GM15510 (cell line): Measurements from ENCODE around the gene S100A3.

Source experiments
- POLR2A ChIP-seq: IDR thresholded peaks from 3 replicates; pipeline ENCODE4 v1.6.1; 2011; ENCODE audit warnings: borderline replicate concordance; ENCODE audit not compliant: insufficient read length; ENCODE audit errors: extremely low read depth

The S100A3 gene

DNA sequence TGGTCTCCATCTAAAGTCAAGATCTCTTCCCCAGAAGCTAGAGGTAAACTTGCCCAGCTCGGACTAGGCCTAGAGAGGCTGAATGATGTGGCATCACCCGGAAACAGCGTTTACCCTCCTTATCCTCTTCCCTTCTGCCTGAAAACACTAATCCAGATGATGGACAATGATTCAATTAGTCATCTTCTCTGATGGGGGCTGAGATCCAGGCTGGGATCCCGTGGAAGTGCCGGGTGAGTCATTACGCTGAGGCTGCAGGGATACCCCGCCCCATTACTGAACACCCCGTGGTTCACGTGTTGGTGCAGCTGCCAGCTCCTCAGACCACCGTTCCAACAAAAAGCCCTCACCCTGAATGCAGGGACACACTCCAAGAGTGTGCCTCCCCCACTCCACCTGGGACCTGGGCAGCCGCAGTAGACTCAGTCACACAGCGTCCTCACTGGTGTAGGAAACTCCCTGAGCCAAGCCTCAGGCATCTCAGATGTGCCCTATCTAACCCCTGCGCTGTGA lies 15.3 kb downstream of the S100A3 start:
- TF ChIP-seq POLR2A, result no peak

DNA sequence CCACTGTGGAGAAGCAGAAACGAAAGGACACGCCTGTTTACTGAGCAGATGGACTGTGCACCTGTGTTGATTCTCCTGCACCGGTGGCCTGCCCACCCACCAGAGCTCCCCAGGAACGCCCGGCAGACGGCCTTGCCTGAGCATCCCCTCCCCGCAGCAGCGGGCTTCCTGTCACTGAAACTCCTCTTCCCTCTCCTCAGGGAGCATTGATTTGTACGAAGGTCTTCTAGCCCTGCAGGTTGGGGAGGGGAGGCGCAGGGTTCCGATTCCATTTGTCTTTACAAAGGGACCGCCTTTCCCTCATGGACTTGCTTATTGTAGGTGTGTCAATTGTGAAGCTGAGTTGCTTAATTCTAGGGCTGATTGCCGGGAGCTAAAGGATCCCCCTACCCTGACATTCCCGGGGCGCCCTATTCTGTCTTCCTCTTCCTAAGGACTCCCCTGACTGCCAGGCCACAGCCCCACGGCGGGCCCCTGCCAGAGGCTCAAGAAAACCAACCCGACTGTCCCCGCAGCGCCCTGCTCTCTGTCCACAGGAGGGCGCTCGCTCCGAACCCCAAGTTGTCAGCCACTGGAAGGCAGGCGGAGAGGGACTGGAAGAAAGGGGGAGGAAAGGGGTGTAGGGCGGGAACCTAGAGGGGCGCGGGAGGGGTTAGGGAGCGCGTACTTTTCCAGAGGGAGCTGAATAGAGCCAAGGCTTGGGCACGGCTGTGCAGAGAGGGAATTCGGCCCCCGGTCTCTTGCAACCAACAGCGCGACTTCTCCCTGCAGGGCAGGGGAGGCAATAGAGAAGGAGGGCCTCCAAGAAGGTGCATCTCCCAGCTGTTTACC lies 16.1 kb downstream of the S100A3 start:
- TF ChIP-seq POLR2A, result no peak

DNA sequence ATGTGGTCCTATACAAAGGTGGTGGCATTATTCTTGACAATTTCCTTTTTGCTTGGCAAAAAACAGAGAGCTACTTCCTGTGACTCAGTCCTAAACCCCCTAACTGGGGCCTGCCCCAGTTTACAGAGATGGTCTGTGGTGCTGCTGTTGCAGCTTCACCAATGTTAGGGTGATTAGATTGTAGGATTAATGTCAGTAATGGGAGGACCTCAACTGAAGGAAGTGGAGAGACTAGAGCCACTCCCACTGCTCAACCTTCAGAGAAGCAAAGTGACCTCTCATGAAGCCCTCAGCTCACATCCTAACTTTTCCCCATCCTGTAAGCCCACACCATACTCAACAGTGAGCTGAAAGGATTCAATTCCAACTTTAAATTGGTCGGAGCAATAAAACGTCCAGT lies 16.9 kb downstream of the S100A3 start:
- no peak for TF ChIP-seq POLR2A

DNA sequence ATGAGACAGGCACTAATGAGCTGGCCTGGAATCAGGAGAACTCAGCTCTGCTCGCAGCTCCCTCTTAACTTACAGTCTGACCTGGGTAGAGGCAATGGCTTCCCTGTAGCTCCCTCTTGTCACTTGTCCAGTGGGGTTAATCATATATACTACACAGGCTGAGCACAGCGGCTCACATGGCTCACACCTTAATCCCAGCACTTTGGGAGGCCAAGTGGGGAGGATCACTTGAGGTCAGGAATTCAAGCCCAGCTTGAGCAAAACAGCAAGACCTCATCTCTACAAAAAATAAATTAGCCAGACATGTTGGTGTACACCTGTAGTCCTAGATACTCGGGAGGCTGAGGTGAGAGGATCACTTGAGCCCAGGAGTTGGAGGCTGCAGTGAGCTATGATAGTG lies 17.4 kb downstream of the S100A3 start:
- TF ChIP-seq POLR2A, result no peak

DNA sequence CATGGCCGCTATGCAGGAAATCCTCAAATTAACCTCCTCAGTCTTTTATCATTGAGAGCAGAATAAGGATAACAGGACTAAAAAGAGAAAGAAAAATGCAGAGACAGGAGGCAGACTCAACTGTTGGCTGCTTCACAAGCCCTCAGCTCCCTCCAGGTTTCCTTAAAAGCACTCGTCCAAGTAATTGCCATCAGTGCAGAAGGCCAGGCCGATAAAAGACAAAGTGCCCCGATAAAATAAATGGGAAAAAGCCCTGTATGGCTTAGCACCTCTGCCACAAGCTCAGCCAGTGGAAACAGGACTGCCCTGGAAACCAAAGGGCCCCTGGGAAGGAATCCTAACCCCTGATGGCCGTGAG lies 21.4 kb downstream of the S100A3 start:
- TF ChIP-seq POLR2A, result no peak

DNA sequence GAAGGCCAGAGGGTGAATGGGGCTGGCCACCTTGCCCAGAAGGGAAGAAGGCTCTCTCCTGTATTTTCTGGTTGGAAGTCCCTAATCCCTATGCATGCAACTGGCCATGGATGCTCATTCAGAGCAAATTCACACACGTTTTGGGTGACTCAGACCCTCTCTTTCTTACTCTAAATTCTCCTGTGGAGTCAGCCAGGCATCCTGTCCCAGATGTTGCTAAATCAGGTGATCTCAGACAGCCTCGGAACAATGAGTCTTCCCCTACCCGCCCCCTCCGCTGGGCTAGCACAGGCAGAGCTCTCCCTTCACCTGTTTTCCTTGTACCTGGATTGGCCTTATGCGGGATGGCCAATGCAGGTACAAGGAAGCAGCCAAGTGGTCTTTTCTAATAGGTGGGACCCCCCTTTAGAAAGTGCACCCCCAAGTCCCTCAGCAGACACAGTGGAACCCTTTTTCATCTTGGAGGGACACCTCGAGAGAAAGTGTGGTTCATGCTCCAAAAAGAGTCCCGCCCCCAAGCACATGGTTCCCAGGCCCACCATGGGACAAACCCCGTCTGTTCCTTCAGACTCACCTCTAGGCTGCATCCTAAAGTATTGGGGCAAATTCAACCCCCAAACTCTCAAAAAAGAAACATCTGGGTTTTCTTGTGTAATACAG lies 21.9 kb downstream of the S100A3 start:
- TF ChIP-seq POLR2A, result no peak

DNA sequence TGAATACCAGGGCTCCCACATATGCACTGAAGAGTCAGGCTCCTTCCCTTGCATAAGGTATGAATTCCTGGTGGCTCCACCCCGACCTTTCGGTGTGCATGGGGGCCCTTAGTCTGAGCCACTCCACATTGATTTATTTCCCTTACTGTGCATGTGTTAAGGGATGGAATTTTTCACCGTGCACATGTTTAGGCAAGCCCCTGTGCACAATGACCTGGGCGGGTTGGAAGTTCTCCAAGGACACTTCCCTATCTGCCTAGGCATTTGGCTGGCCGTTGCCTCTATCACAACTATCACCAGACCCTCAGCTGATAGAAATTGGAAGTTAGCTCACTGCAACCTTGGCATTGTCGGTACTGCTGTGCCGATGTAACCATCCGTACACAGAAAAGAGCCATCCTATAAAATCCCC lies 22.9 kb downstream of the S100A3 start:
- no peak for TF ChIP-seq POLR2A

DNA sequence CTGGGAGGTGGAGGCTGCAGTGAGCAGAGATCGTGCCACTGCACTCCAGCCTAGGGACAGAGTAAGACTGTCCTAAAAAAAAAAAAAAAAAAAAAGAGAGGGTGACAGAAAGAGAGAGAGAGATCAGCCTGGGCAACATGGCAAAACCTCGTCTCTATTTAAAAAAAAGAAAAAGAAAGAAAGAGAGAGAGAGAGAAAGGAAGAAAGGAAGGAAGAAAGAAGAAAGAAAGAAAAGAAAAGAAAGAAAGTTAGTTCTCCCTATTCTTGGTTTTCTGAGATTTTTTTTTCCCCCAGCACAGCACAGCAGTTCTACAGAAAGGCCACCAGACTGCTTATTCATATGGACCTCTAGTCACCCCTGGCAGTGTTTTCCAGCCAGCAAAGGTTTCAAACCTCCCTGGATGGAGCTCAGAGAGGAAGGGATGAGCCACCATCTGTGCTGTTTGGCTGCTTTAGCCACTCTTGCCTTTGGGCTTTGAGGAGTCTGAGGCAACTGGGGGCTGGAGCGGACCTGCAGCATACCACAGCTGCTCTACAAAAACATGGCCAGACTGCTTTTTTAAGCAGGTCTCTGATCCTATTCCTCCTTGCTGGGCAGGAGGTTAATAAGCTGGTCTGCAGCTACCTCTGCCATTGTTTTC lies 23.9 kb downstream of the S100A3 start:
- no peak for TF ChIP-seq POLR2A

DNA sequence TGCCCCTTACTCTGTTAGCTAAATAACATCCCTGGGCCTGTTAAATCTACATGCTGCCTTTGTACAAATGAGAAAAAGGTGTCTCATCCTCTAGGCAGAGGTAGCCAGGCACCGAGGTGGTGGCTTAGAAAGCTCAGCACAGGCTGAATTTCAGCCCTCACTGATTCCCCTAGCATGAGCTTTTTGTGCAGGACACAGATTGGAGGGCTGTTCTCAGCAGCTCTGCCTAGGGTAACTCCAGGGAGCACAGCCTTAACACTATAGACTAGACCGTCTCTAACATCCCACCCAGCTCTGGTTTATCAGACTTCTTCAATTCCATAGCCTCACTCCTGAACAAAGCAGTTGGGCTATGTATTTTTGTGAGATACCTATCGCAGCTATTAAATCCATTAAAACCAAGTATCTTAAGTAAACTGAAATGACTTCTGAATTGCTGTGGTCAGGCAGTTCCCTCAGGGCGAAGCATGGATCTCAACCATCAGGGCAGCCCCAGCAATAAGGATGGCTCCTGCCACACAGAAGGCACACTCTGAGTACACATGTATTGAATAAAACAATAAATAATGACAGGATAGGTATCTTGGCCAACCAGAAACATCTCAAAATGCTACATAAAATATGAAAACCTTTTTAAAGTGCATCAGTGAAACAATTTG lies 28.1 kb downstream of the S100A3 start:
- TF ChIP-seq POLR2A, result no peak

DNA sequence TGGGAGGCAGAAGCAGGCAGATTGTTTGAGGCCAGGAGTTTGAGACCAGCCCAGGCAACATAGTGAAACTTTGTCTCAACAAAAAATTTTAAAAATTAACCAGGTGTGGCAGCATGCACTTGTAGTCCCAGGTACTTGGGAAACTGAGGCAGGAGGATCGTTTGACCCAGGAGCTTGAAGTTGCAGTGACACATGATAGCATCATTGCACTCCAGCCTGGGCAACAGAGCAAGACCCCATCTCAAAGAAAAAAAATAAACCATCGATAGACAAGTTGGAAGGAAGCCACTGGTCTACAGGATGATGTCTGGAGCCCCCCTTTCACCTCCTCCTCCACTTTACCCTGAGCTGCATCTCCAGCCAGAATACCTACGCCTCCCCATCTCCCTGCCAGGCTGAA lies 29.8 kb downstream of the S100A3 start:
- no peak for TF ChIP-seq POLR2A

DNA sequence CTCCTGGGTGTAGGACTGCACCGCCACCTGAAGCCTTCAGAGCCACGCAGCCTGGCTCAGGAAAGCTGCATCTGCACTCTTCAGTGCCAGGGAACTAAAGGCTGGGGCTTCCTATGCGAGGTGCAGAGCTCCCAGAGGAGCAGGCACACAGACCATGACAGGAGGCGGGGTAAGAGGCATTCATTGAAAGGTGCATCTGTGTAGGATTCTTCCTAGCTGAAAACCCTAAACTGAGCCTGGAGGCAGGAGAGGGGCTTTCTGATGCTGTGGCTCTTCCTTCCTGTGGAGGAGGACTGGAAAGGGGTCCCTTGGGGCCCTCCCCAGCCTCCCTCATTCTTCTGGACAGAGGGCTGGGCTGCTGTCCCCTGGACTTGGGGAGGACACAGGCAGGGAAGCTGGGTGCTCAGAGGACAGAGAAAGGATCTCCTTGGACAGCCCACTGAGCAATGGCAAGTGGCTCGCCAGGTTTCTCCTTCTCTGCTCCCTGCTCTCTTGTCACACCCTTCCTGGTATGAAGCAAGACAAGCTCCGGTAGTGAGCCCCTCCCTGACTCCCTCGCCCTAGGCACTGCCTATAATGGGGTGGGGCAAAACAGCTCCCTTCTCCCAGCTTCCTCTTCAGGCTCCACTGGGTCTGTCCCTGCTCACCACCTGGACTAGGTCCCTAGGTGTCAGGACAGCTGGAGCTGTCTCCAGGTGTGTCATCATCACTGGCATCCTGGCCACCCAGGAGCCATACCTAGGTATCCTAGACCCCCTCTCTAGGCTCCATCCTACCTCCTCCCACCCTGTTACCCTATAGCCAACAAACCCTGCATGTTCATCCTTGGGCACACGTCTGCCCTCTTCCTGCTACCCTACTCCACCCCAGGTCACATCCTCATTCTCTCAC lies 33.3 kb downstream of the S100A3 start:
- TF ChIP-seq POLR2A, result no peak

DNA sequence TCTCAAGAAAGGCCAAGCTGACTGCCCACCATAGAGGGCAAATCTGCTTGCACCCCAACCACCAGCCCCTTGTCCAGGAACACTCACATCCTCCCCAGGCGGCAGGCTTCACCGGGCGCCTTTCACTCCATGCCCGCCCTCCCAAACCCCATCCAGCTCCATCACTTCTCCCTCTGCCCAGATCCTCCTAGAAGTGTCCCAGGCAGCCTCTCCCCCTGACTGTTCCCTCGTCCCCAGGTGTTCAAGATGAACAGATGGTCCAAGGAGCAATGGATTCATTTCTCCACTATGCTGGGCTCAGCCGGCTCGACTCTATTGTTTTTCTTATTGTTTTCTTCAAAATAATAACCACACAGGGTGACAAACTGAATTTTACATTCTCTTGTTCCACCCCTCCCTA lies 35.4 kb downstream of the S100A3 start:
- no peak for TF ChIP-seq POLR2A

DNA sequence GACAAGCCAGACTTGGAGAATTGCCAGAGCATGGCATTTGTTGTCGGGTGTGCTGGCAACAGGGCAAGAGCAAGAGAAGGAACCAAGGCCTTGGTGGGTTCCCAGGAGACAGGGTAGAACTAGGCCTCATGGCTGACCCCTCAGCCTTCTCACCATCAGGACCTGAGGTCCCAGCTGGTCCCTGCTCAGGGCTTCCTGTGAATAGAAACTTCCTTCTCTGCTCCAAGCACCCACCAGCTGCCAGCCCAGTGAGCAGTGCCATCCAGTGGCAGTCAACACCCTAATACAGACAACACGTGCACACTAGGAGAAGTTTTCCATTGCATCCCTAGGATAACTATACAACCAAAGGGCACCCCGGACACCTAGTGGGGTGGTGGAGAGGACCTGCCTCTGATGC lies 36.0 kb downstream of the S100A3 start:
- TF ChIP-seq POLR2A, result no peak

DNA sequence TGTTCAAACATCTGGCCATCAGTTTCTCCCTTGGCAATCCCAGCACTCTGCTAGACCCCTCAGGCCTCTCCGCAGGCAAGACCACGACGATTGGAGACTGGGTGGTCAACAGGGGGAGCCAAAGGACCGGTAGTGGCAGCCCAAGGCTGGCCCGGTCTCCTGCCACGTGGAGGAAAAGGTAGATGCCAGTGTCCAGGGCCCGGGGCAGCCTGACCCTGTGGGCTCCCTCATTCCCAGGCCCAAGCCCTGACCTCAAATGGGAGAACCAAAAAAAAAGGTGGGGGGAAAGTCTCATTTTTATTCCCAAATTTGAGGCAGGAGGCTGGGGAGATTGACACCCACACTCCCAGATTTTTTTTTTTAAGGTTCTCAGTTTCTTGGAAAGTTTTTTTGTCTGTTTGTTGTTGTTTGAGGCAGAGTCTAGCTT lies 38.1 kb downstream of the S100A3 start:
- TF ChIP-seq POLR2A, result no peak
